ENCODE results near the gene EYA2. TPM values are rescaled to one million over a fixed set of nuclear protein-coding genes. Genes with fewer than 3 reads are reported as not detected.

Gene EYA2
- total RNA-seq, 2 donors from 2014 or later, result 3.5 to 3.8 TPM

GRCh38 chr20:47164140-47164539, 269.5 kb downstream of the EYA2 start:
- TF ChIP-seq CTCF (IDR thresholded peaks at IDR 0.05), result no peak
- no peak for DNase-seq (ENCODE audit: low spot score)
- no peak for ATAC-seq (ENCODE audit: insufficient number of reproducible peaks, low FRiP score, low read depth)
- Histone ChIP-seq H3K4me1 (ENCODE audit: control insufficient read depth in 1 of 2, low read depth in 2 of 2) (no peaks in the 10 kb centered on the region), H3K36me3 (no peaks in the 10 kb centered on the region), H3K4me3 (no peak overlapping the region), H3K27me3 (replicated peaks; ENCODE audit: insufficient read depth) (no peaks in the 10 kb centered on the region), H3K9me3 (no peaks in the 10 kb centered on the region), H3K27ac (no peak overlapping the region)

- Histone ChIP-seq H3K36me3 (no peaks in the 10 kb centered on the region), H3K4me1 (ENCODE audit: control insufficient read depth in 1 of 2, low read depth in 2 of 2) (no peaks in the 10 kb centered on the region), H3K9me3 (no peaks in the 10 kb centered on the region), H3K27ac (no peak overlapping the region), H3K4me3 (no peak overlapping the region), H3K27me3 (replicated peaks; ENCODE audit: insufficient read depth) (no peaks in the 10 kb centered on the region)
- no peak for DNase-seq (ENCODE audit: low spot score)
- ATAC-seq (ENCODE audit: insufficient number of reproducible peaks, low FRiP score, low read depth), result no peak
- no peak for TF ChIP-seq CTCF (IDR thresholded peaks at IDR 0.05)
Observed at GRCh38 chr20:47165376-47165865, 270.8 kb downstream of the EYA2 start.

GRCh38 chr20:47167846-47168245, 273.2 kb downstream of the EYA2 start:
- H3K4me3 ChIP-seq, result no peak overlapping the region
- no peak for TF ChIP-seq CTCF (IDR thresholded peaks at IDR 0.05)
- no peaks in the 10 kb centered on the region for H3K9me3 ChIP-seq
- H3K27ac ChIP-seq, result no peak overlapping the region
- ATAC-seq (ENCODE audit: insufficient number of reproducible peaks, low FRiP score, low read depth), result no peak
- H3K36me3 ChIP-seq, result no peaks in the 10 kb centered on the region
- H3K4me1 ChIP-seq (ENCODE audit: control insufficient read depth in 1 of 2, low read depth in 2 of 2), result peaks cover 2 to 11% of the 10 kb centered on the region in 2 donors
- DNase-seq (ENCODE audit: low spot score), result no peak
- no peaks in the 10 kb centered on the region for H3K27me3 ChIP-seq (replicated peaks; ENCODE audit: insufficient read depth)

- Histone ChIP-seq H3K4me3 (no peak overlapping the region), H3K36me3 (no peaks in the 10 kb centered on the region), H3K27me3 (replicated peaks; ENCODE audit: insufficient read depth) (no peaks in the 10 kb centered on the region), H3K27ac (no peak overlapping the region), H3K4me1 (ENCODE audit: control insufficient read depth in 1 of 2, low read depth in 2 of 2) (peaks cover 2 to 11% of the 10 kb centered on the region in 2 donors), H3K9me3 (no peaks in the 10 kb centered on the region)
- TF ChIP-seq CTCF (IDR thresholded peaks at IDR 0.05), result no peak
- ATAC-seq (ENCODE audit: insufficient number of reproducible peaks, low FRiP score, low read depth) (no peak), DNase-seq (ENCODE audit: low spot score) (no peak)
Observed at GRCh38 chr20:47172579-47172978, 277.9 kb downstream of the EYA2 start.

GRCh38 chr20:47173596-47174216, 279.1 kb downstream of the EYA2 start:
- Histone ChIP-seq H3K36me3 (no peaks in the 10 kb centered on the region), H3K4me1 (ENCODE audit: control insufficient read depth in 1 of 2, low read depth in 2 of 2) (peaks cover 2 to 11% of the 10 kb centered on the region in 2 donors), H3K27me3 (replicated peaks; ENCODE audit: insufficient read depth) (no peaks in the 10 kb centered on the region), H3K9me3 (no peaks in the 10 kb centered on the region), H3K27ac (no peak overlapping the region), H3K4me3 (no peak overlapping the region)
- DNase-seq (ENCODE audit: low spot score), result no peak
- no peak for TF ChIP-seq CTCF (IDR thresholded peaks at IDR 0.05)
- ATAC-seq (ENCODE audit: insufficient number of reproducible peaks, low FRiP score, low read depth), result no peak

All from thoracic aorta (tissue), 2 donors.